Left lobe of liver (tissue), 2 donors: ENCODE data around the gene RYR2. TPM values are rescaled to one million over a fixed set of nuclear protein-coding genes. Genes with fewer than 3 reads are reported as not detected.
"Not testable (repeated sequence)": the region's sequence is repeated elsewhere in the genome, so short reads cannot be mapped to it uniquely, and the experiment has no call there.

Source experiments
- ATAC-seq: fragments of 200-7000 bp; cut with Tn5 transposase; one replicate; pipeline ENCODE4 v1.9.1; 2020; ENCODE audit warnings: mild to moderate bottlenecking, moderate library complexity
- DNase-seq: peaks from one replicate; pipeline ENCODE4 v3.0.0-alpha.2; 2020; ENCODE audit warnings: low spot score
- total RNA-seq: library from RNA; stranded (reverse); gene quantifications from one replicate; pipeline ENCODE4 v1.2.1, GENCODE V29; 2021
- donor health status: DM: no; HTN: no; CAD: no; lungs with moderate emphysema.
- donor health status: DM: no; HTN: yes; CAD: no.

The RYR2 gene
- total RNA-seq, 1 donor from 2014 or later, result 0.03 TPM

GRCh38 chr1:237071641-237072420 is 29.8 kb downstream of the RYR2 start:
- ATAC-seq (no peak), DNase-seq (no peak)

- no peak for ATAC-seq
- no peak for DNase-seq
These were observed 32.6 kb downstream of the RYR2 start for GRCh38 chr1:237074371-237075117.

- DNase-seq (no peak), ATAC-seq (no peak)
These were observed 42.5 kb downstream of the RYR2 start for GRCh38 chr1:237084341-237085077.

- ATAC-seq (no peak), DNase-seq (no peak)
These were observed 49.7 kb downstream of the RYR2 start for GRCh38 chr1:237091691-237092090.

GRCh38 chr1:237093691-237094090 is 51.7 kb downstream of the RYR2 start:
- DNase-seq (no peak), ATAC-seq (no peak)

- ATAC-seq (no peak), DNase-seq (no peak)
These were observed 56.6 kb downstream of the RYR2 start for GRCh38 chr1:237098541-237098940.

GRCh38 chr1:237103021-237103420 is 61.0 kb downstream of the RYR2 start:
- no peak for DNase-seq
- no peak for ATAC-seq

- ATAC-seq, result no peak
- no peak for DNase-seq
These were observed 62.1 kb downstream of the RYR2 start for GRCh38 chr1:237104096-237104495.

- no peak for DNase-seq
- no peak for ATAC-seq
These were observed 63.8 kb downstream of the RYR2 start for GRCh38 chr1:237105826-237106225.

- DNase-seq, result no peak
- ATAC-seq, result no peak
These were observed 66.5 kb downstream of the RYR2 start for GRCh38 chr1:237108297-237109040.

GRCh38 chr1:237111807-237112206 is 69.8 kb downstream of the RYR2 start:
- DNase-seq (no peak), ATAC-seq (no peak)

- ATAC-seq, result no peak
- DNase-seq, result no peak
These were observed 70.7 kb downstream of the RYR2 start for GRCh38 chr1:237112663-237113062.

GRCh38 chr1:237115035-237115434 is 73.1 kb downstream of the RYR2 start:
- DNase-seq (no peak), ATAC-seq (no peak)

- ATAC-seq (no peak), DNase-seq (no peak)
These were observed 77.1 kb downstream of the RYR2 start for GRCh38 chr1:237119091-237119490.

- ATAC-seq (no peak), DNase-seq (no peak)
These were observed 78.7 kb downstream of the RYR2 start for GRCh38 chr1:237120683-237121082.

- DNase-seq (no peak), ATAC-seq (peak; percentile 41)
These were observed 83.0 kb downstream of the RYR2 start for GRCh38 chr1:237124856-237125462.

GRCh38 chr1:237126180-237126579 is 84.2 kb downstream of the RYR2 start:
- DNase-seq (no peak), ATAC-seq (no peak)

GRCh38 chr1:237127301-237127700 is 85.3 kb downstream of the RYR2 start:
- not testable (repeated sequence) for ATAC-seq, DNase-seq

- DNase-seq, result no peak
- ATAC-seq, result no peak
These were observed 91.9 kb downstream of the RYR2 start for GRCh38 chr1:237133921-237134320.

GRCh38 chr1:237134929-237135328 is 92.9 kb downstream of the RYR2 start:
- ATAC-seq (no peak), DNase-seq (no peak)
